ENCODE measurements around the gene ANKS1A.

The ANKS1A gene

GRCh38 chr6:35015476-35015875 lies 126.4 kb downstream of the ANKS1A start:
- Histone ChIP-seq H3F3A (ENCODE audit: insufficient read depth, low read length) (no peaks in the 10 kb centered on the region), H3K79me2 (ENCODE audit: low read length) (no peaks in the 10 kb centered on the region), H3K4me3 (ENCODE audit: low read length) (no peak overlapping the region), H3K4me1 (ENCODE audit: low read length) (peaks cover 5% of the 10 kb centered on the region), H2AFZ (ENCODE audit: low read length) (no peak overlapping the region), H3K36me3 (replicated peaks; ENCODE audit: insufficient read depth, low read length) (no peaks in the 10 kb centered on the region), H3K4me2 (ENCODE audit: low read depth, low read length) (no peak overlapping the region), H3K27me3 (replicated peaks; ENCODE audit: insufficient read depth, low read length) (no peaks in the 10 kb centered on the region), H3K9me2 (replicated peaks; ENCODE audit: insufficient read depth, low read length) (no peaks in the 10 kb centered on the region), H3K9me3 (replicated peaks; ENCODE audit: insufficient read depth, low read length) (no peaks in the 10 kb centered on the region), H3K27ac (ENCODE audit: low read length) (no peak overlapping the region), H3K9ac (ENCODE audit: low read length) (no peak overlapping the region), H4K20me1 (ENCODE audit: insufficient read depth, low read length) (no peaks in the 10 kb centered on the region)
- TF ChIP-seq EZH2 (optimal IDR thresholded peaks at IDR 0.05; ENCODE audit: low read depth, low read length): no peak
- TF ChIP-seq, protein P1, sequence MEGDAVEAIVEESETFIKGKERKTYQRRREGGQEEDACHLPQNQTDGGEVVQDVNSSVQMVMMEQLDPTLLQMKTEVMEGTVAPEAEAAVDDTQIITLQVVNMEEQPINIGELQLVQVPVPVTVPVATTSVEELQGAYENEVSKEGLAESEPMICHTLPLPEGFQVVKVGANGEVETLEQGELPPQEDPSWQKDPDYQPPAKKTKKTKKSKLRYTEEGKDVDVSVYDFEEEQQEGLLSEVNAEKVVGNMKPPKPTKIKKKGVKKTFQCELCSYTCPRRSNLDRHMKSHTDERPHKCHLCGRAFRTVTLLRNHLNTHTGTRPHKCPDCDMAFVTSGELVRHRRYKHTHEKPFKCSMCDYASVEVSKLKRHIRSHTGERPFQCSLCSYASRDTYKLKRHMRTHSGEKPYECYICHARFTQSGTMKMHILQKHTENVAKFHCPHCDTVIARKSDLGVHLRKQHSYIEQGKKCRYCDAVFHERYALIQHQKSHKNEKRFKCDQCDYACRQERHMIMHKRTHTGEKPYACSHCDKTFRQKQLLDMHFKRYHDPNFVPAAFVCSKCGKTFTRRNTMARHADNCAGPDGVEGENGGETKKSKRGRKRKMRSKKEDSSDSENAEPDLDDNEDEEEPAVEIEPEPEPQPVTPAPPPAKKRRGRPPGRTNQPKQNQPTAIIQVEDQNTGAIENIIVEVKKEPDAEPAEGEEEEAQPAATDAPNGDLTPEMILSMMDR (IDR thresholded peaks at IDR 0.05; ENCODE audit: low read length): no peak
- TF ChIP-seq EZH2phosphoT487 (IDR thresholded peaks at IDR 0.05; ENCODE audit: low read length): no peak
- DNase-seq: no peak

DNA sequence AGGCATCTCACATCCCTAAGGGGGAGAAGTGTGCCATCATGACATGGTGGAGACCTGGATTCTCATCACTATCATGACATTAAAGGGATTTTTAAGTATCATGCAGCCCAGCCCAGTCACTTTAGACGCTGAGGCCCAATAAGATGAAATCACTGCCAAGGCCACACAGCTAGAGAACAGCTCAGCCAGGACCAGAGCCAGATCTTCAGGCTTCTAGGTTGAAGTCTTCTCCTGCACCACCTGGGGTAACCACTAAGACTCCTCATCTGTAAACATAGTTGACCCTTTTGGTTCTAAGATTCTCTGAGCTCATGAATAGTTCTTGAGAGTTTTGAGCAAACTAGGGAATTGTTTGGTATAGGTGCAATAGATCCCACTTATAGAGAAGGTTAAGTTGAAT lies 126.9 kb downstream of the ANKS1A start:
- Histone ChIP-seq H3K4me1 (ENCODE audit: low read length) (peaks cover 5% of the 10 kb centered on the region), H3K4me3 (ENCODE audit: low read length) (no peak overlapping the region), H3K27ac (ENCODE audit: low read length) (no peak overlapping the region), H3K9me2 (replicated peaks; ENCODE audit: insufficient read depth, low read length) (no peaks in the 10 kb centered on the region), H3K9ac (ENCODE audit: low read length) (no peak overlapping the region), H3K36me3 (replicated peaks; ENCODE audit: insufficient read depth, low read length) (no peaks in the 10 kb centered on the region), H3K27me3 (replicated peaks; ENCODE audit: insufficient read depth, low read length) (no peaks in the 10 kb centered on the region), H3K79me2 (ENCODE audit: low read length) (no peaks in the 10 kb centered on the region), H3K4me2 (ENCODE audit: low read depth, low read length) (no peak overlapping the region), H3F3A (ENCODE audit: insufficient read depth, low read length) (no peaks in the 10 kb centered on the region), H3K9me3 (replicated peaks; ENCODE audit: insufficient read depth, low read length) (no peaks in the 10 kb centered on the region), H2AFZ (ENCODE audit: low read length) (no peak overlapping the region), H4K20me1 (ENCODE audit: insufficient read depth, low read length) (no peaks in the 10 kb centered on the region)
- TF ChIP-seq EZH2phosphoT487 (IDR thresholded peaks at IDR 0.05; ENCODE audit: low read length) (no peak), EZH2 (optimal IDR thresholded peaks at IDR 0.05; ENCODE audit: low read depth, low read length) (no peak)
- TF ChIP-seq, protein P1 (IDR thresholded peaks at IDR 0.05; ENCODE audit: low read length): no peak
- no peak for DNase-seq

DNA sequence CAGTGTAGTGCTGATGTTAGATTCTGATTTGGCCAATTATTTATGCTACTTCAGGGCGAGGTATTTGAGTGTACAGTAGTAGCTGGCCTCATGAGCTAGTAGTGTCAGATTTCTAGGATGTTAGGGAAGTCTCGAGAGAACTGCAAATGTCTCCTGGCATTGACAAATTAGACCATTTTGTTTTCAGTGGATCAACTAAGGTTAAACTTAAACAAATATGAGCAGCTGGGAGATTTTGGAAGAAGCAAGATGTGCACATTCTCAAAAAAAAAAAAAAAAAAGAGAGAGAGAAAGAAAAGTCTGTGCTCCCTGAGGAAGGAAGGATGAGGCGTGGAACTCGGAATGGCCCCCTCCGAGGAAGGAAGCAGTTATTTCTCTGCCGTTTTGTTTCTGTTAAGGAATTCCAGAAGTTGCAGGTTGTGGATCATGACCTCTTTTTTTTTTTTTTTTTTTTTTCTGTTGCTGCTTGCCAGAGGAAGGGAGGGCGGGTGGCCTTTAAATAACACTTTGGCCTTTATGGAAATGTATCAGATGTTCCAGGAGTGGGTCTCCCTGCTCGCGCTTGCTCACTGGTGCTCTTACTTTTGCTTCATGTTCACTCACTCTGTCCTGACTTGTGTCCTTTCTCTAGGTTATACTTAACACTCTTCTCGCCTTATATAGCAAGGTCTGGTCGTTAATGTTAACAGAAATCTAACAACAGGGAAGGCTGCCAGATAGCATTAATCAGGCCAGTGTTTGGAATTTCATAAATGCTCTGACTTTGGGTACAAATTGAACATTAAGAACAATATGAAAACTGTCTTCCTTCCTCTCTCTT lies 127.7 kb downstream of the ANKS1A start:
- DNase-seq: no peak
- TF ChIP-seq, protein P1 (IDR thresholded peaks at IDR 0.05; ENCODE audit: low read length): no peak
- TF ChIP-seq EZH2 (optimal IDR thresholded peaks at IDR 0.05; ENCODE audit: low read depth, low read length) (no peak), EZH2phosphoT487 (IDR thresholded peaks at IDR 0.05; ENCODE audit: low read length) (no peak)
- no peaks in the 10 kb centered on the region for H3K36me3 ChIP-seq (replicated peaks; ENCODE audit: insufficient read depth, low read length)

More for the DNA sequence above, 127.7 kb downstream of the ANKS1A start:
- no peaks in the 10 kb centered on the region for H3K9me2 ChIP-seq (replicated peaks; ENCODE audit: insufficient read depth, low read length)
- peaks cover 3% of the 10 kb centered on the region; the same call in 1 of the 2 replicates for H3K4me1 ChIP-seq (ENCODE audit: low read length)
- H3K79me2 ChIP-seq (ENCODE audit: low read length): no peaks in the 10 kb centered on the region
- no peaks in the 10 kb centered on the region for H3K27me3 ChIP-seq (replicated peaks; ENCODE audit: insufficient read depth, low read length)
- H3K4me3 ChIP-seq (ENCODE audit: low read length): no peak overlapping the region
- H3K9me3 ChIP-seq (replicated peaks; ENCODE audit: insufficient read depth, low read length): no peaks in the 10 kb centered on the region
- no peak overlapping the region for H2AFZ ChIP-seq (ENCODE audit: low read length)
- no peak overlapping the region for H3K27ac ChIP-seq (ENCODE audit: low read length)
- H3F3A ChIP-seq (ENCODE audit: insufficient read depth, low read length): no peaks in the 10 kb centered on the region
- H3K4me2 ChIP-seq (ENCODE audit: low read depth, low read length): no peak overlapping the region
- H4K20me1 ChIP-seq (ENCODE audit: insufficient read depth, low read length): no peaks in the 10 kb centered on the region
- no peak overlapping the region for H3K9ac ChIP-seq (ENCODE audit: low read length)

All from MM.1S (cell line).